Psoas muscle (tissue), 8 donors: Measurements from ENCODE around the gene FAR1. TPM values are rescaled to one million over a fixed set of nuclear protein-coding genes. Genes with fewer than 3 reads are reported as not detected.

Experiments used
- ATAC-seq, 4 donors: fragments of 200-7000 bp; cut with Tn5 transposase; one replicate each; pipeline ENCODE4 v1.9.1; 2020; ENCODE audit warnings: moderate library complexity in 3 of 4, mild to moderate bottlenecking in 2 of 4
- DNase-seq, 2 donors: peaks; one replicate each; pipeline ENCODE4 v3.0.0-alpha.2; 2020
- H3K27ac ChIP-seq: fragments of 200-600 bp; one replicate; pipeline ENCODE4 v1.8.0; 2022
- H3K27me3 ChIP-seq, 3 donors: fragments of 200-600 bp in 1 of 3; one replicate each; pipeline versions ENCODE4 v1.6.1 to v1.8.0; 2013 to 2022; ENCODE audit warnings: low read length in 2 of 3, mild to moderate bottlenecking in 2 of 3, moderate library complexity in 1 of 3; ENCODE audit not compliant: insufficient read depth in 3 of 3
- H3K36me3 ChIP-seq, 2 donors: fragments of 200-600 bp in 1 of 2; one replicate each; pipeline versions ENCODE4 v1.6.1 to v1.8.0; 2013 to 2022; ENCODE audit warnings: low read depth in 1 of 2, mild to moderate bottlenecking in 1 of 2, moderate library complexity in 1 of 2; ENCODE audit not compliant: insufficient read depth in 1 of 2
- H3K4me1 ChIP-seq: fragments of 200-600 bp; one replicate; pipeline ENCODE4 v1.8.0; 2022
- H3K4me3 ChIP-seq: fragments of 200-600 bp; one replicate; pipeline ENCODE4 v1.8.0; 2022; ENCODE audit warnings: mild to moderate bottlenecking
- H3K9me3 ChIP-seq: fragments of 200-600 bp; one replicate; pipeline ENCODE4 v1.8.0; 2022
- CTCF ChIP-seq: fragments of 200-600 bp; IDR thresholded peaks from one replicate; pipeline ENCODE4 v1.8.0; 2022; ENCODE audit warnings: antibody characterized with exemption
- WGBS, 3 donors: extraction: QIAGEN DNeasy Blood & Tissue Kit; methylation state at CpG; one replicate each; pipeline versions ENCODE4 v1.1.6 to v1.1.7; 2013; 5-methylcytosine and 5-hydroxymethylcytosine counted together
- intact Hi-C, 2 donors: fragments of 100-400 bp; cut with DNase I; formaldehyde crosslinking; loops; one replicate each; pipeline versions ENCODE4 v1.11.0 to v1.14.2; 2022
- polyA plus RNA-seq, 3 donors: library from polyadenylated mRNA; stranded (reverse); fragments of 200-250 nt; gene quantifications; one replicate each; pipeline ENCODE4 v1.2.3, GENCODE V29; 2013
- total RNA-seq, 4 donors: library from RNA; stranded (reverse); fragmentation: NEBNext Ultra II Directional in 2 of 4; extraction: Animal tissue kit (Norgen Biotek cat#: 25700) in 2 of 4; gene quantifications; one replicate each; pipeline versions ENCODE4 v1.2.1 to v1.2.4, GENCODE V29; 2021 to 2023
- donor health status: healthy with polysubstance abuse.
- donor health status: DM: no; HTN: no; CAD: no; lungs with moderate emphysema.
- donor health status: Bipolar disorder and iron deficiency.
- donor health status: healthy.
- donor health status: DM: yes; HTN: yes; CAD: no.
- donor health status: DM: no; HTN: no; CAD: no.
- donor health status: DM: no; HTN: no; CAD: no.
- donor health status: DM: yes; HTN: yes; CAD: no.

Gene FAR1
- total and polyA plus RNA-seq, 7 donors, result 10.2 to 35.4 (median 23.8) TPM

GRCh38 chr11:13676576-13676975, 8.1 kb downstream of the FAR1 start:
- H3K4me1 ChIP-seq, result peaks cover 24% of the 10 kb centered on the region
- H3K27me3 ChIP-seq, result no peaks in the 10 kb centered on the region
- DNase-seq (no peak), ATAC-seq (no peak)
- H3K36me3 ChIP-seq, result no peaks in the 10 kb centered on the region
- TF ChIP-seq CTCF, result no peak
- 90 to 97% (median 96%) methylated on average over 1 of the region's 1 CpG for WGBS, 3 donors
- no peak overlapping the region for H3K27ac ChIP-seq
- H3K9me3 ChIP-seq, result no peaks in the 10 kb centered on the region
- no peak overlapping the region for H3K4me3 ChIP-seq
- intact Hi-C loops, result no loop called here

- WGBS, 3 donors, result 92 to 95% (median 93%) methylated on average over 2 of the region's 2 CpGs
- DNase-seq, result no peak
- no peak for TF ChIP-seq CTCF
- peaks cover 28% of the 10 kb centered on the region for H3K4me1 ChIP-seq
- ATAC-seq, result no peak
- no peaks in the 10 kb centered on the region for H3K27me3 ChIP-seq
- intact Hi-C loops, result no loop called here
- H3K4me3 ChIP-seq, result no peak overlapping the region
- H3K36me3 ChIP-seq, result no peaks in the 10 kb centered on the region
- no peak overlapping the region for H3K27ac ChIP-seq
- H3K9me3 ChIP-seq, result no peaks in the 10 kb centered on the region
Observed at GRCh38 chr11:13679768-13680167, 11.3 kb downstream of the FAR1 start.

GRCh38 chr11:13680501-13681264, 12.2 kb downstream of the FAR1 start:
- Histone ChIP-seq H3K27me3 (no peaks in the 10 kb centered on the region), H3K27ac (no peak overlapping the region), H3K4me1 (peaks cover 25% of the 10 kb centered on the region), H3K9me3 (no peaks in the 10 kb centered on the region), H3K36me3 (no peaks in the 10 kb centered on the region), H3K4me3 (no peak overlapping the region)
- WGBS, 3 donors, result 79 to 85% (median 82%) methylated on average over 4 of the region's 4 CpGs
- no peak for DNase-seq
- intact Hi-C loops, result no loop called here
- no peak for ATAC-seq
- TF ChIP-seq CTCF, result no peak

GRCh38 chr11:13681446-13681845, 13.0 kb downstream of the FAR1 start:
- intact Hi-C loops, result no loop called here
- TF ChIP-seq CTCF, result no peak
- Histone ChIP-seq H3K4me3 (no peak overlapping the region), H3K27me3 (no peaks in the 10 kb centered on the region), H3K9me3 (no peaks in the 10 kb centered on the region), H3K36me3 (no peaks in the 10 kb centered on the region), H3K4me1 (peaks cover 19% of the 10 kb centered on the region), H3K27ac (no peak overlapping the region)
- DNase-seq (no peak), ATAC-seq (no peak)
- 70 to 83% (median 81%) methylated on average over 2 of the region's 2 CpGs for WGBS, 3 donors

- ATAC-seq (no peak), DNase-seq (no peak)
- Histone ChIP-seq H3K36me3 (no peaks in the 10 kb centered on the region), H3K4me1 (peaks cover 17% of the 10 kb centered on the region), H3K27me3 (no peaks in the 10 kb centered on the region), H3K27ac (no peak overlapping the region), H3K9me3 (no peaks in the 10 kb centered on the region), H3K4me3 (no peak overlapping the region)
- intact Hi-C loops, result no loop called here
- no peak for TF ChIP-seq CTCF
- WGBS, 3 donors, result 39 to 61% (median 41%) methylated on average over 1 of the region's 1 CpG
Observed at GRCh38 chr11:13682212-13682611, 13.7 kb downstream of the FAR1 start.
